WTC11 (cell line): Measurements from ENCODE around the gene LTN1. TPM values are rescaled to one million over a fixed set of nuclear protein-coding genes. Genes with fewer than 3 reads are reported as not detected.
A peak's percentile ranks its signal among the peaks of the same experiment; 100 is the strongest.

Experiments
- CDX4 ChIP-seq: fragments of 250-450 bp; sonication (Bioruptor Pico); IDR thresholded peaks from 2 replicates; pipeline ENCODE4 v1.9.0; 2021; ENCODE audit warnings: moderate library complexity, mild to moderate bottlenecking, inconsistent platforms, borderline replicate concordance
- CREB1 ChIP-seq: sonication (generic); formaldehyde crosslinking; IDR thresholded peaks from 2 replicates; pipeline ENCODE4 v1.8.0; 2023; ENCODE audit warnings: mild to moderate bottlenecking, missing genetic modification reagents
- ERG ChIP-seq: fragments of 250-450 bp; sonication (Bioruptor Pico); IDR thresholded peaks from 2 replicates; pipeline ENCODE4 v1.8.0; 2021; ENCODE audit warnings: mild to moderate bottlenecking
- ETV6 ChIP-seq: sonication (generic); formaldehyde crosslinking; IDR thresholded peaks from 2 replicates; pipeline ENCODE4 v1.8.1; 2022; ENCODE audit warnings: mild to moderate bottlenecking, missing genetic modification reagents
- GTF2I ChIP-seq: fragments of 250-450 bp; sonication (Bioruptor Pico); conservative IDR thresholded peaks from 2 replicates; pipeline ENCODE4 v1.4.0; 2021; ENCODE audit warnings: mild to moderate bottlenecking
- JUN ChIP-seq: sonication (generic); formaldehyde crosslinking; IDR thresholded peaks from 2 replicates; pipeline ENCODE4 v1.8.0; 2023; ENCODE audit warnings: mild to moderate bottlenecking, missing genetic modification reagents
- MXD4 ChIP-seq: fragments of 250-450 bp; sonication (Bioruptor Pico); IDR thresholded peaks from 2 replicates; pipeline ENCODE4 v1.8.0; 2021; ENCODE audit warnings: mild to moderate bottlenecking, moderate library complexity, borderline replicate concordance
- NR1H2 ChIP-seq: sonication (generic); formaldehyde crosslinking; IDR thresholded peaks from 2 replicates; pipeline ENCODE4 v1.9.0; 2021; ENCODE audit warnings: mild to moderate bottlenecking, moderate library complexity, missing genetic modification reagents
- NR2C2 ChIP-seq: sonication (generic); formaldehyde crosslinking; IDR thresholded peaks from 2 replicates; pipeline ENCODE4 v1.8.0; 2022; ENCODE audit warnings: mild to moderate bottlenecking, missing genetic modification reagents
- NR3C1 ChIP-seq: sonication (generic); formaldehyde crosslinking; conservative IDR thresholded peaks from 2 replicates; pipeline ENCODE4 v1.8.1; 2023; ENCODE audit warnings: low read depth, mild to moderate bottlenecking, missing genetic modification reagents
- OVOL2 ChIP-seq: fragments of 250-450 bp; sonication (Bioruptor Pico); IDR thresholded peaks from 2 replicates; pipeline ENCODE4 v1.9.0; 2021; ENCODE audit warnings: mild to moderate bottlenecking, borderline replicate concordance
- PRDM15 ChIP-seq: sonication (generic); formaldehyde crosslinking; IDR thresholded peaks from 2 replicates; pipeline ENCODE4 v1.8.0; 2022; ENCODE audit warnings: missing genetic modification reagents
- PRRX2 ChIP-seq: fragments of 250-450 bp; sonication (Bioruptor Pico); IDR thresholded peaks from 2 replicates; pipeline ENCODE4 v1.8.0; 2021; ENCODE audit warnings: mild to moderate bottlenecking
- SMAD3 ChIP-seq: sonication (generic); formaldehyde crosslinking; IDR thresholded peaks from 2 replicates; pipeline ENCODE4 v1.8.0; 2022; ENCODE audit warnings: missing genetic modification reagents, mild to moderate bottlenecking, borderline replicate concordance
- SP1 ChIP-seq: sonication (generic); formaldehyde crosslinking; conservative IDR thresholded peaks from 2 replicates; pipeline ENCODE4 v1.8.1; 2022; ENCODE audit warnings: missing genetic modification reagents
- TP53 ChIP-seq: sonication (generic); formaldehyde crosslinking; IDR thresholded peaks from 2 replicates; pipeline ENCODE4 v1.8.1; 2023; ENCODE audit warnings: mild to moderate bottlenecking, missing genetic modification reagents
- ZNF121 ChIP-seq: sonication (generic); formaldehyde crosslinking; IDR thresholded peaks from 2 replicates; pipeline ENCODE4 v1.8.0; 2023; ENCODE audit warnings: missing genetic modification reagents
- ZNF232 ChIP-seq: sonication (generic); formaldehyde crosslinking; IDR thresholded peaks from 2 replicates; pipeline ENCODE4 v1.8.0; 2022; ENCODE audit warnings: mild to moderate bottlenecking, missing genetic modification reagents
- ZNF317 ChIP-seq: sonication (generic); formaldehyde crosslinking; IDR thresholded peaks from 2 replicates; pipeline ENCODE4 v1.8.1; 2023; ENCODE audit warnings: low read depth, mild to moderate bottlenecking, moderate library complexity, missing genetic modification reagents, borderline replicate concordance
- ZNF396 ChIP-seq: fragments of 250-450 bp; sonication (Bioruptor Pico); IDR thresholded peaks from 2 replicates; pipeline ENCODE4 v1.8.0; 2021; ENCODE audit warnings: mild to moderate bottlenecking, moderate library complexity, borderline replicate concordance
- ZNF416 ChIP-seq: fragments of 250-450 bp; sonication (Bioruptor Pico); IDR thresholded peaks from 2 replicates; pipeline ENCODE4 v1.9.0; 2021; ENCODE audit warnings: mild to moderate bottlenecking, inconsistent platforms
- ZNF671 ChIP-seq: fragments of 250-450 bp; sonication (Bioruptor Pico); IDR thresholded peaks from 2 replicates; pipeline ENCODE4 v1.8.0; 2021; ENCODE audit warnings: mild to moderate bottlenecking
- ZSCAN18 ChIP-seq: fragments of 250-450 bp; sonication (Bioruptor Pico); IDR thresholded peaks from 2 replicates; pipeline ENCODE4 v2.1.2; 2022; ENCODE audit warnings: mild to moderate bottlenecking, moderate library complexity
- total RNA-seq: library from RNA; stranded (reverse); gene quantifications from 3 replicates; pipeline ENCODE4 v1.2.3, GENCODE V29; 2021
- TF ChIP-seq, protein P1 (sequence below): sonication (generic); formaldehyde crosslinking; IDR thresholded peaks from 2 replicates; pipeline ENCODE4 v1.8.1; 2023; ENCODE audit warnings: mild to moderate bottlenecking, moderate library complexity, missing genetic modification reagents
- TF ChIP-seq, protein P2 (sequence below): sonication (generic); formaldehyde crosslinking; IDR thresholded peaks from 2 replicates; pipeline ENCODE4 v1.8.1; 2023; ENCODE audit warnings: mild to moderate bottlenecking, missing genetic modification reagents, borderline replicate concordance

Gene LTN1
- total RNA-seq, 1 experiment from 2014 or later: 23.0 TPM

DNA sequence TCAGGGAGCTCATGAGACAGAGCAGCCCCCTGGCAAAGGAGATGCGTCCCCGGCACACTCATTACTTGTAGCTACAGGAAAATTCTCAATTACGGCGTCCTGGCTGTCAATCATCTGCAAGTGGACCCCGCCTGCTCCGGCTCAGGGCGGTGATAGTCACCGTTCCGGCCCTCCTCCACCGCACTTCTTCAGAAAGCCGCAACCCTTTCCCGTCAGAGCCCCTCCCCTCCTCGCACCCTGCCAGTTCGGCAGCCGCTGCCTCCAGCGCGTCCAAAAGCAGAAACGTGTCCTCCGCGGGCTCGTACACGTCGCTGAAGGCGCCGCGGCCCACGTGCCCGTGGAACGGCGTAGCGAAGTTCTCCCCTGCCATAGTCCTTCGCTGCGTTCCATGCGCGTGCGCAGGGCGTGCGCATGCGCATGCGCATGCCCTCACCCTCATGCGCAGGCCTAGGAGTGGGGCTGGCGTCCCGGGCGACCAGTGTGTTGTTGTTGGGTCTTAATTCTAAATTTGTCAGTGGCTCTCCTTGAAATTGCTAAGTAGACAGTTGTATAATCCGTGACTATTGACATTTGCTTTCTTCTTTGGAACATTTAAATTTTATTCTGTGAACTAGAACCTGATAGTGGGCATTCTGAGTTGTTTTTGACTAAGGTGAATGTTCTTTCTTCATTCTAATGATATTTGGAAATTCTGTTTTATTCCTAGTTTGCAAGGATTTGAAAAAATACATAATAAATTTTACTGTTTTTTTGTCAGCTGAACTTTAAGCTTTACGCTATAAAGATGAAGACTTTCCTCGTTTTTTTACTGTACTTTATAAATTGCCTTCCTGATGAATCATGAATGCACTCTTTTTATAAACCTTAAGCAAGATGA, 107.5 kb downstream of the LTN1 start (continued):
- no peak for TF ChIP-seq NR2C2 (CRISPR knock-in tag)
- no peak for TF ChIP-seq CDX4 (CRISPR knock-in tag)
- TF ChIP-seq CREB1 (CRISPR knock-in tag): peak; percentile 90
- TF ChIP-seq ZNF317 (CRISPR knock-in tag): no peak
- no peak for TF ChIP-seq ZNF396 (CRISPR knock-in tag)
- peak; percentile 84 for TF ChIP-seq SP1
- no peak for TF ChIP-seq TP53 (CRISPR knock-in tag)
- no peak for TF ChIP-seq GTF2I (CRISPR knock-in tag)
- no peak for TF ChIP-seq ZNF671
- no peak for TF ChIP-seq NR3C1
- peak; percentile 88; the same call in 1 of the 2 replicates for TF ChIP-seq SMAD3
- TF ChIP-seq, protein P1, sequence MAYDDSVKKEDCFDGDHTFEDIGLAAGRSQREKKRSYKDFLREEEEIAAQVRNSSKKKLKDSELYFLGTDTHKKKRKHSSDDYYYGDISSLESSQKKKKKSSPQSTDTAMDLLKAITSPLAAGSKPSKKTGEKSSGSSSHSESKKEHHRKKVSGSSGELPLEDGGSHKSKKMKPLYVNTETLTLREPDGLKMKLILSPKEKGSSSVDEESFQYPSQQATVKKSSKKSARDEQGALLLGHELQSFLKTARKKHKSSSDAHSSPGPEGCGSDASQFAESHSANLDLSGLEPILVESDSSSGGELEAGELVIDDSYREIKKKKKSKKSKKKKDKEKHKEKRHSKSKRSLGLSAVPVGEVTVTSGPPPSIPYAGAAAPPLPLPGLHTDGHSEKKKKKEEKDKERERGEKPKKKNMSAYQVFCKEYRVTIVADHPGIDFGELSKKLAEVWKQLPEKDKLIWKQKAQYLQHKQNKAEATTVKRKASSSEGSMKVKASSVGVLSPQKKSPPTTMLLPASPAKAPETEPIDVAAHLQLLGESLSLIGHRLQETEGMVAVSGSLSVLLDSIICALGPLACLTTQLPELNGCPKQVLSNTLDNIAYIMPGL (CRISPR knock-in tag): 0 out of 2 replicates have a peak, but pooled peaks have one; percentile 39
- no peak for TF ChIP-seq PRRX2 (CRISPR knock-in tag)
- TF ChIP-seq, protein P2, sequence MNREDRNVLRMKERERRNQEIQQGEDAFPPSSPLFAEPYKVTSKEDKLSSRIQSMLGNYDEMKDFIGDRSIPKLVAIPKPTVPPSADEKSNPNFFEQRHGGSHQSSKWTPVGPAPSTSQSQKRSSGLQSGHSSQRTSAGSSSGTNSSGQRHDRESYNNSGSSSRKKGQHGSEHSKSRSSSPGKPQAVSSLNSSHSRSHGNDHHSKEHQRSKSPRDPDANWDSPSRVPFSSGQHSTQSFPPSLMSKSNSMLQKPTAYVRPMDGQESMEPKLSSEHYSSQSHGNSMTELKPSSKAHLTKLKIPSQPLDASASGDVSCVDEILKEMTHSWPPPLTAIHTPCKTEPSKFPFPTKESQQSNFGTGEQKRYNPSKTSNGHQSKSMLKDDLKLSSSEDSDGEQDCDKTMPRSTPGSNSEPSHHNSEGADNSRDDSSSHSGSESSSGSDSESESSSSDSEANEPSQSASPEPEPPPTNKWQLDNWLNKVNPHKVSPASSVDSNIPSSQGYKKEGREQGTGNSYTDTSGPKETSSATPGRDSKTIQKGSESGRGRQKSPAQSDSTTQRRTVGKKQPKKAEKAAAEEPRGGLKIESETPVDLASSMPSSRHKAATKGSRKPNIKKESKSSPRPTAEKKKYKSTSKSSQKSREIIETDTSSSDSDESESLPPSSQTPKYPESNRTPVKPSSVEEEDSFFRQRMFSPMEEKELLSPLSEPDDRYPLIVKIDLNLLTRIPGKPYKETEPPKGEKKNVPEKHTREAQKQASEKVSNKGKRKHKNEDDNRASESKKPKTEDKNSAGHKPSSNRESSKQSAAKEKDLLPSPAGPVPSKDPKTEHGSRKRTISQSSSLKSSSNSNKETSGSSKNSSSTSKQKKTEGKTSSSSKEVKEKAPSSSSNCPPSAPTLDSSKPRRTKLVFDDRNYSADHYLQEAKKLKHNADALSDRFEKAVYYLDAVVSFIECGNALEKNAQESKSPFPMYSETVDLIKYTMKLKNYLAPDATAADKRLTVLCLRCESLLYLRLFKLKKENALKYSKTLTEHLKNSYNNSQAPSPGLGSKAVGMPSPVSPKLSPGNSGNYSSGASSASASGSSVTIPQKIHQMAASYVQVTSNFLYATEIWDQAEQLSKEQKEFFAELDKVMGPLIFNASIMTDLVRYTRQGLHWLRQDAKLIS (CRISPR knock-in tag): no peak
- peak; percentile 89; the same call in 1 of the 2 replicates for TF ChIP-seq JUN (CRISPR knock-in tag)
- TF ChIP-seq NR1H2 (CRISPR knock-in tag): 0 out of 2 replicates have a peak, but pooled peaks have one; percentile 72
- peak; percentile 61; the same call in 1 of the 2 replicates for TF ChIP-seq ZNF121
- no peak for TF ChIP-seq ZSCAN18
- TF ChIP-seq OVOL2 (CRISPR knock-in tag): no peak
- TF ChIP-seq ETV6: peak; percentile 96
- no peak for TF ChIP-seq ERG (CRISPR knock-in tag)
- TF ChIP-seq MXD4: no peak
- no peak for TF ChIP-seq ZNF416
- no peak for TF ChIP-seq PRDM15
- TF ChIP-seq ZNF232 (CRISPR knock-in tag): peak; percentile 97
